ENCODE results near the gene MAP2K2. TPM values are rescaled to one million over a fixed set of nuclear protein-coding genes. Genes with fewer than 3 reads are reported as not detected.

The MAP2K2 gene
- total and polyA plus RNA-seq, 9 of the 15 experiments (the other 6 are each of a cell fraction or from before 2014, with no cell fraction given) = 1.0 to 151 (median 58.3) TPM

DNA sequence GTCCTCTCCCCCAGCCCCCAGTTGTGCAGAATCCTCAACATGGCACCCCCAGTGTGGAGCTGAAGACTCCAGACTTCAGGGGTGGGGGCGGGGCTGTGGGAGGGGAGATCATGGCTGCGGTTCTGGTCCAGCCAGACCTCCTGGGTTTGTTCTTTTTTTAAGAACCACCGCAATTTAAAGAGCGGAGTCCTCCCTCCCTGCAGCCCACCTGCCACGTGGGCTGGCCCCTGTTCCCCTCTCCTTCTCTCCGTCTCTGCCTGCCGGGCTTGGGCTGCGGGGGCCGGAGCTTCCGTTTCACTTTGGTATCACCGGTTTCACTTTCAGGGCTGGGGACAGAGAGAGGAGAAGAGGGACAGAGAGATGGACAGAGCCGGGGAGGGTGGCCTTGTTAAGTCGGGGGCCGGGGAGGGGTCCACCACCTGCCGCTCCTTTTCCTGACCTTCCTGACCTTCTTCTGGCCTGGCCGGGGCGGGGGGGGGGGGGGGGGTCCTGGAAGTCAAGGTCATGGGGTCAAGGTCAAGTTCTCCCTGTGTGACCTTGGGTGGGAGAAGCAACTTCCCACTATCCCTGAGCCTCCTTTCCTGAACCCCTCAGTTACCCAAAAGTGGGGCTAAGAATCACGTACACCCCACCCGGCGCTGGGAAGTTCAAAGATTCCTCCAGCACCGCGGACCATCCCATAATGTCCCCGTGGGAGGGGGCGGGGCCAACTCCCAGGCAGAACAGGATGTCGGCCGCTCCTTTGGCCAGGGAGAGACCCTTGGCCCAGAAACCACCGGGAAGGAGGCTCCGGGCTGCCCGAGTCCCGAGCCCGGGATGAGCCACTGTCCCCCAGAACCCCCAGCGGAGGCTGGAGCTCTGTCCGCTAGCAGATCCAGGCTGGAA lies 45.9 kb downstream of the MAP2K2 start (continued):
- TF ChIP-seq NEUROD1 (IDR thresholded peaks at IDR 0.05; ENCODE audit: borderline replicate concordance, low read depth, low read length, partially characterized antibody) = peak; percentile 15
- TF ChIP-seq ELF1 (tag; IDR thresholded peaks at IDR 0.05) = 0 out of 2 replicates have a peak, but pooled peaks have one; percentile 13
- peak; percentile 30; the same call in 1 of the 2 replicates for TF ChIP-seq SMARCE1 (IDR thresholded peaks at IDR 0.05)
- no peak for TF ChIP-seq ELK1 (CRISPR knock-in tag; IDR thresholded peaks at IDR 0.05)
- TF ChIP-seq EGR1 (conservative IDR thresholded peaks at IDR 0.05) = peak; percentile 82
- peak in 1 of 3 experiments; percentile 43 for TF ChIP-seq YY1 (IDR thresholded peaks at IDR 0.05; ENCODE audit: borderline replicate concordance in 1 of 3, control insufficient read depth in 1 of 3, extremely low read depth in 1 of 3, insufficient read depth in 3 of 3, insufficient read length in 1 of 3, insufficient replicate concordance in 2 of 3, low read depth in 1 of 3, low read length in 2 of 3)
- TF ChIP-seq, protein P1, sequence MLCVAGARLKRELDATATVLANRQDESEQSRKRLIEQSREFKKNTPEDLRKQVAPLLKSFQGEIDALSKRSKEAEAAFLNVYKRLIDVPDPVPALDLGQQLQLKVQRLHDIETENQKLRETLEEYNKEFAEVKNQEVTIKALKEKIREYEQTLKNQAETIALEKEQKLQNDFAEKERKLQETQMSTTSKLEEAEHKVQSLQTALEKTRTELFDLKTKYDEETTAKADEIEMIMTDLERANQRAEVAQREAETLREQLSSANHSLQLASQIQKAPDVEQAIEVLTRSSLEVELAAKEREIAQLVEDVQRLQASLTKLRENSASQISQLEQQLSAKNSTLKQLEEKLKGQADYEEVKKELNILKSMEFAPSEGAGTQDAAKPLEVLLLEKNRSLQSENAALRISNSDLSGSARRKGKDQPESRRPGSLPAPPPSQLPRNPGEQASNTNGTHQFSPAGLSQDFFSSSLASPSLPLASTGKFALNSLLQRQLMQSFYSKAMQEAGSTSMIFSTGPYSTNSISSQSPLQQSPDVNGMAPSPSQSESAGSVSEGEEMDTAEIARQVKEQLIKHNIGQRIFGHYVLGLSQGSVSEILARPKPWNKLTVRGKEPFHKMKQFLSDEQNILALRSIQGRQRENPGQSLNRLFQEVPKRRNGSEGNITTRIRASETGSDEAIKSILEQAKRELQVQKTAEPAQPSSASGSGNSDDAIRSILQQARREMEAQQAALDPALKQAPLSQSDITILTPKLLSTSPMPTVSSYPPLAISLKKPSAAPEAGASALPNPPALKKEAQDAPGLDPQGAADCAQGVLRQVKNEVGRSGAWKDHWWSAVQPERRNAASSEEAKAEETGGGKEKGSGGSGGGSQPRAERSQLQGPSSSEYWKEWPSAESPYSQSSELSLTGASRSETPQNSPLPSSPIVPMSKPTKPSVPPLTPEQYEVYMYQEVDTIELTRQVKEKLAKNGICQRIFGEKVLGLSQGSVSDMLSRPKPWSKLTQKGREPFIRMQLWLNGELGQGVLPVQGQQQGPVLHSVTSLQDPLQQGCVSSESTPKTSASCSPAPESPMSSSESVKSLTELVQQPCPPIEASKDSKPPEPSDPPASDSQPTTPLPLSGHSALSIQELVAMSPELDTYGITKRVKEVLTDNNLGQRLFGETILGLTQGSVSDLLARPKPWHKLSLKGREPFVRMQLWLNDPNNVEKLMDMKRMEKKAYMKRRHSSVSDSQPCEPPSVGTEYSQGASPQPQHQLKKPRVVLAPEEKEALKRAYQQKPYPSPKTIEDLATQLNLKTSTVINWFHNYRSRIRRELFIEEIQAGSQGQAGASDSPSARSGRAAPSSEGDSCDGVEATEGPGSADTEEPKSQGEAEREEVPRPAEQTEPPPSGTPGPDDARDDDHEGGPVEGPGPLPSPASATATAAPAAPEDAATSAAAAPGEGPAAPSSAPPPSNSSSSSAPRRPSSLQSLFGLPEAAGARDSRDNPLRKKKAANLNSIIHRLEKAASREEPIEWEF (CRISPR knock-in tag; IDR thresholded peaks at IDR 0.05) = 0 out of 2 replicates have a peak, but pooled peaks have one; percentile 54
- TF ChIP-seq ZNF740 (CRISPR knock-in tag; IDR thresholded peaks at IDR 0.05) = peak; percentile 84
- TF ChIP-seq ZNF740 (tag; IDR thresholded peaks at IDR 0.05) = peak in 1 of 2 experiments; percentile 92; a peak in 2 of 4 replicates
- TF ChIP-seq BRCA1 (IDR thresholded peaks at IDR 0.05) = no peak
- no peak for TF ChIP-seq BRCA1 (CRISPR knock-in tag; IDR thresholded peaks at IDR 0.05)
- TF ChIP-seq POLR2G (IDR thresholded peaks at IDR 0.05; ENCODE audit: low read depth, low read length) = peak; percentile 51
